HG03354 (cell line): ENCODE results near the gene ZNF776.
A peak's percentile ranks its signal among the peaks of the same experiment; 100 is the strongest.
"Not testable (repeated sequence)": the region's sequence is repeated elsewhere in the genome, so short reads cannot be mapped to it uniquely, and the experiment has no call there.

Experiments
- ATAC-seq: cut with Tn5 transposase; IDR thresholded peaks from one replicate; pipeline ENCODE4 v1.9.1; 2021; ENCODE audit warnings: mild to moderate bottlenecking; ENCODE audit not compliant: unreplicated experiment, poor library complexity, severe bottlenecking

ZNF776 gene

DNA sequence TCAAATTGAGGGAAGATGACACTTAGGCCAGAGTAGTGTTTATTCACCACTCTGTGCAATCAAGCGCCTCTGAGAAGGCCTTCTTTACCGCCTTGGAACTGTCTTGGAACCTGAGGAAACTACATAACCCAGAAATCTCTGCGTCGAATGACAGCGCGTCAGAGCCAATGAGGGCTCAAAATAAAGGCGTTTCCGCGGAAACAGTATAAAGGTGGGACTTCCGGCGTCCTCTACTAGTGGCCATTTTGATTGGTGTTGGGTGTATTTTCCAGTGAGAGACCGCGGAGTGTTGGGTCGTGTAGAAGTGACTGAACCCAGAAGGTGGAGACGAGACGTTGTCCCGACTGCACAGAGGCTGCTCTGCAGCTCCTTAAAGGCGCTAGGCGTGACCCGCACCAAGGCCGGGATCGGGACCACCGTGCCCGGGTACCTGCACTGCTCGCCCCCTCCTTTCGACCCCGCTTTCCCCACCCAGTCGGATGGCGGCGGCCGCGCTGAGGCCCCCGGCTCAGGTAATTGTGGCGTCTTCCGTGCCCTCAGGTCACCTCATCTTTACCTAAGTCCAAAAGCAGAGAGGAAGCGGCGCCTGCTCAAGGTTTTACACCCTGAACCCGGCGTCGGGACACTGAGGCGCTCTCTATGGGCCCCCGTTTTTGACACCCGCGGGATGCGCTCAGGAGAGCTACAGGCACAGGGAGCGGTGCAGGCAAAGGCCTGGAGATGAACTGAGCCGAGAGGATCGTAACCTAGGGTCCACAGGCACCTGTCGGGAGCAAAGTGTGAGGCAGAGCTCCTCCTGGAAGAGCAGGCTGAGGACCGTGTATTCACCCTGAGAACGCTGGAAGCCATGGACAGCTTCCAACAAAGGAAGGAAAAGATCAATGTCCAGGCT, at the start of gene ZNF776:
Gene ZNF776 (plus strand): TSS at position 236 of the 892 bp plus-strand sequence. CDS start 244 bp downstream, at position 480.
- ATAC-seq: peak; percentile 97

DNA sequence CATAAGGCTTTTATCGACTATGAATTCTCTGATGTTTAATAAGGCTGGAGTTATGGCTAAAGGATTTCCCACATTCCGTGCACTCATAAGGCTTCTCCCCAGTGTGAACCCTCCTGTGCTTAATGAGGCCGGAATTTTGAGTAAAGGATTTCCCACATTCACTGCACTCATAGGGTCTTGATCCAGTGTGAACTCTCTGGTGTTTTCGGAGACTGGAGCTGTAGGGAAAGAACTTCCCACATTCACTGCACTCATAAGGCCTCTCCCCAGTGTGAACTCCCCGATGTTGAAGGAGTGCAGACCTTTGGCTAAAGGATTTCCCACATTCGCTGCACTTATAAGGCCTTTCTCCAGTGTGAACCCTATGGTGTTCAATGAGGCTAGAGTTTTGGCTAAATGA, 45.0 kb upstream of the ZNF776 start:
- no peak for ATAC-seq

DNA sequence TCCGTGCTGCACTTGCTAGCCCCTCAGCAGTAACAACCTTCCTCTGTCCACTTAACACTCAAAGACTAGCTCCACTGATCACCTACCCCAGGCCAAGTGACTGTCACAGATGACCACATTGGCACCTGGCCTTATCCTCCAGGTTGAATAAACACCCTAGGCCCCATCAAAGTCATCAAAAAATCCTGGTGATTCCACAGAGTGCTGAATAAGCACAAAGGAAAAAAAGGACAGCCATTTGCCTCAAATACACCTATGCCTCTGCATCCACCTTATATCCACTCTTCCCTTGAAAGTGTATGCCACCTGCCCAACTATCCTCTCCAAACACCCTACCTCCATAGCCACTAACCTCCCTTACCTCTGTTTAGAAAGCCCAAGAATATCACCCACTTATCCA, 40.3 kb upstream of the ZNF776 start:
- ATAC-seq: no peak

- ATAC-seq: no peak
These were observed 37.8 kb upstream of the ZNF776 start, which contains the start of gene ZNF154 for GRCh38 chr19:57708641-57709361. TSS of gene ZNF154 (minus strand) at chr19:57709204. CDS start at chr19:57708971, 233 bp downstream.

GRCh38 chr19:57709616-57710015, 37.0 kb upstream of the ZNF776 start:
- no peak for ATAC-seq

GRCh38 chr19:57712222-57712621, 34.4 kb upstream of the ZNF776 start:
- no peak for ATAC-seq

DNA sequence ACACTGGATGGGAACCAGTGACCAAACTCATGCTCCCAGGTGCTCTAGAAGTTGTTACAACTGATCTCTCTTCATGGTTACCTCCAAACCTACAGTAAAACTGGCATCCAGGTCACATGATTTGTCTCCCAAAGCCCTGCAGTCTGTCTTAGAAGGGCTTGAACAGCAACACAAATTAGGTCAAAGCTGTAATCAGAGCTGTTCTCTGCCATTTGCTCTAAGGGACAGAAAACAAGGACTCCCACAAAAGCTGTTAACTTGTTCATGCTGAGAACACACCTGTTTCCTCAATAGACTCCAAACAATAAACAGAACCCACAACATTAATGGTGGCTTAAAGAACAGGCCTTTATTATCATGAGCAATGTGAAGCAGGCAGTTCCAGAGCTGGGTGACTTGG, 27.2 kb upstream of the ZNF776 start:
- no peak for ATAC-seq

GRCh38 chr19:57719901-57720519, 26.6 kb upstream of the ZNF776 start:
- no peak for ATAC-seq

GRCh38 chr19:57720878-57721277, 25.7 kb upstream of the ZNF776 start:
- no peak for ATAC-seq

DNA sequence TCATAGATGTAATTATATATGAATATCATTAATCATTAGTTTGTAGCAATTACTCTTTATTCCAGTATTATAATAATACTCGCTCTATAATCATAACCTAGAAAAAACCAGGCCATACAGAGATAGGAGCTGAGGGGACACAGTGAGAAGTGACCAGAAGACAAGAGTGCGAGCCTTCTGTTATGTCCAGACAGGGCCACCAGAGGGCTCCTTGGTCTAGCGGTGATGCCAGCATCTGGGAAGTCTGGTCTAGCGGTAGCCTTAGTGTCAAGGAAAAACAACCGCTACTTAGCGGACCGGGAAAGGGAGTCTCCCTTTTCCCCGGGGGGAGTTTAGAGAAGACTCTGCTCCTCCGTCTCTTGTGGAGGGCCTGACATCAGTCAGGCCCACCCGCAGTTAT, 8.3 kb upstream of the ZNF776 start:
- ATAC-seq: not testable (repeated sequence)

DNA sequence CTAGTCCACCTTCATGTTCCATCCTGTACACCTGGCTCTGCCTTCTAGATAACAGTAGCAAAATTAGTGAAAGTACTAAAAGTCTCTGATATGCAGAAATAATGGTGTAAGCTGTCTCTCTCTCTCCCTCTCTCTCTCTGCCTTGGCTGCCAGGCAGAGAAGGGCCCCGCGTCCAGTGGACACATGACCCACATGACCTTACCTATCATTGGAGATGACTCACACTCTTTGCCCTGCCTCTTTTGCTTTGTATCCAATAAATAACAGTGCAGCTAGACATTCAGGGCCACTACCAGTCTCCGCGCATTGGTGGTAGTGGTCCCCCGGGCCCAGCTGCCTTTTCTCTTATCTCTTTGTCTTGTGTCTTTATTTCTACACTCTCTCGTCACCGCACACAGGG, 7.8 kb upstream of the ZNF776 start:
- not testable (repeated sequence) for ATAC-seq

GRCh38 chr19:57747472-57747807, 825 bp downstream of the ZNF776 start:
- no peak for ATAC-seq

DNA sequence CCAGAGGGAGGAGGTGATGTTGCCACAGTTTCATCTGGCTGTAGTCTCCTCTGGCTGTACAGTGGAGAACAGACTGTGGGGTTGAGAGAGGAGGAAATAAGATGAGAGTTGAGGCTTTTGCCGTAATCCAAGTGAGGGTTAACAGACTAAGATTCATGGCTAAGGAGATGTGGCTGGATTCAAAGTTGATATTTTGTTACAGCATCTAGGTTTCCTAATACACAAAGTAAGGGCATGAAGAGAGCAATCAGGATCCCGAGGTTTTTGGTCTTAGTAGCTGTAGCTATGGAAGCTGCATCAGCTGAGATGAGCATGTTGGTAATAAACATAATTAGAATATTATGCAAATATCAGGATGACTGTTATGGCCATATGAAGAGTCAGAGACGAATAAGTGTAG, 1.4 kb downstream of the ZNF776 start:
- no peak for ATAC-seq

- no peak for ATAC-seq
These were observed 7.6 kb downstream of the ZNF776 start for GRCh38 chr19:57754091-57754673.

GRCh38 chr19:57755031-57755430, 8.4 kb downstream of the ZNF776 start:
- ATAC-seq: no peak

DNA sequence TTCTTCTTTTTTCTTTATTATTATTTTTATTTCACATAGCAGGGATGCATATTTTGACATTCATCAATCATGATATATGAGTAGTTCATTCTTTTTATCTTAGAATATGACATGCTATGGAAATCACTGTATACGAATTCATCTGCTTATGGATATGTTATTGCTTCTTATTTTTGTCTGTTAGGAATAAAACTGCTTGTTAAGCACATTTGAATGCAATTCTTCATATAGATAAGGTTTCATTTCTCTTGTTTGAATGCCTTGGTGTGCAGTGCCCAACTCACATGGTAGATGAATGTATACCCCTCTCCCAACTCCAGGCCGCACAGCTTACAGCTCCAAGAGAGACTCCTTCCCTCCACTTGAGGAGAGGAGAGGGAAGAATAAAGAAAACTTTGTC, 11.3 kb downstream of the ZNF776 start:
- ATAC-seq: no peak

DNA sequence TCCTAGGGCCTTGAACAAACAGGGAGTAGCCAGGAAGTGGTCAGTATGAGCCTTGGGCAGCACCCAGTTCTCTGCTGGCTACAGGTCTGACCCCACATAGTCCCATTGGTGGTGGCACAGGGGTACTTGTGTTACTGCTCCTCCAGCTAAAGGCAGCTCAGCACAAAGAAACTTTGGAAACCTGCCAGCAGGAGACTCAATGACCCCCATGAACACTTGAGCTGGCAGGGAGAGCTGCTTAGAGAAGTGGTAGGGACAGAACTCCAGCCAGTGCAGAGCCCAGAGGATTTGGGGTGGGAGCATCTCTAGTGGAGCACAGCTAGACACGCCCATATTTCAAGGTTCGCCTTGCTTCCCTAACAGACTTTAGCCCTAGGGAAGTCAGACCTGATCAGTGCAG, 12.5 kb downstream of the ZNF776 start:
- ATAC-seq: no peak

DNA sequence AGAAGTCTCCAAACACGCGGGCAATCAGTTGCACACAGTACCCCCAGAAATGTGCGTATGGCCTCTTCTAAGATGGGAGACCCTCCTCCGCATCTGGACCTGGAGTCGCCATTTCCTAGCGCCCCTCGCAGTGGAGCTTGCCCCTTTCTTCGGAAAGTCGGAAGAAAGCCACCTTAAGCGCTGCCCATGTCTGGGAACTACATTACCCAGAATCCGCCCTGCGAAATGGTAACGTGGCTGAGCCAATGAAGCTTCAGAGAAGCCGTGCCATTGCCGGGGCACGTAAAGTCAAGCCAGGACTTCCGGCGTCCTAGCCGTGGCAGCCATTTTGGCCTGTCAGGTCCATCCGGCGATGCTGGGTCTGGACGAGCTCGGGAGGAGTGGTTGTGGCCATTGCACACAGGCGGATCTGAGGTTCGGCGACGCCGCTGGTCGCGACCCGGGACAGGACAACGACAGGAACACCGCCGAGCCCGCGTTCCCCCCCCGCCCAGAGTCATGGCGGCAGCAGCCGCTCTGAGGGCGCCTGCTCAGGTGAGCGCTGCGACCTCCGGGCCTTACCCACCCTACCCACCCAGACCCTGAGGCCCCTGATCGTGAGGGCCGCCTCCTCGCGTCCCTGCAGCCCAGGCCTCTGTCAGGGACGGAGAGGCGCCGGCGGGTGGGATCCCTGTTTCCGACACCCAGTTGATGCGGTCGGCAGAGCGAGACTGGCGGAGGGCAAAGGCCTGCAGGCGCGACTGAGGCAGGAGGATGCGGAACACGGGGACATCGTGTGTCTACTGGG, 22.9 kb downstream of the ZNF776 start, which contains the start of gene ZNF586:
Gene ZNF586 (plus strand): TSS at position 332 of the 787 bp plus-strand sequence. CDS start 167 bp downstream, at position 499.
- peak; percentile 99 for ATAC-seq

DNA sequence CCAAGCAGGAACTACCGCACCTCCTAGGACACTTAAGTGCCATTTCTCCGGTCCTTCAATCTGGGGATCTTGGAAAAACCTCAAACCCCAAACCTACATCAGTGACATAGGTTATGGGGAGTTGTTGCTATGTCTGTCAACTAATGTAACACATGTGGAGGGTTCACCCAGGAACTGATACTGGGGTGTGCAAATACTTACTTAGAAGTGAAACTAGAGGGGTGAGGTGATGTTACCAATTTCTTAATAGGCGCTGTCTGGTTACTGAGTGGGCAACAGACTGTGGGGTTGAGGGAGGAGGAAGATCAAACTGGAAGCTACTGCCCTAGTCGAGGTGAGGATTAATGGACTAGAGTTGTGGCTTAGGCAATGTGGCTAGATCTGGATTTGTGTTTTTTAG, 24.8 kb downstream of the ZNF776 start:
- ATAC-seq: no peak
